GM18505 (cell line): ENCODE results near the gene C1orf21.

ENCODE experiments used
- ATAC-seq: cut with Tn5 transposase; IDR thresholded peaks from one replicate; pipeline ENCODE4 v1.9.1; 2021; ENCODE audit not compliant: unreplicated experiment
- POLR2A ChIP-seq: IDR thresholded peaks from 4 replicates; pipeline ENCODE4 v1.6.1; 2011; ENCODE audit warnings: borderline replicate concordance; ENCODE audit not compliant: insufficient read depth, insufficient read length; ENCODE audit errors: extremely low read depth

C1orf21 gene

GRCh38 chr1:184677344-184677743 lies 290.5 kb downstream of the C1orf21 start:
- no peak for TF ChIP-seq POLR2A
- ATAC-seq = no peak
